ENCODE results near the gene RNF10. TPM values are rescaled to one million over a fixed set of nuclear protein-coding genes. Genes with fewer than 3 reads are reported as not detected.
"Not testable (repeated sequence)": the region's sequence is repeated elsewhere in the genome, so short reads cannot be mapped to it uniquely, and the experiment has no call there.

RNF10 gene
- total RNA-seq, 1 donor from 2014 or later = 78.6 TPM

DNA sequence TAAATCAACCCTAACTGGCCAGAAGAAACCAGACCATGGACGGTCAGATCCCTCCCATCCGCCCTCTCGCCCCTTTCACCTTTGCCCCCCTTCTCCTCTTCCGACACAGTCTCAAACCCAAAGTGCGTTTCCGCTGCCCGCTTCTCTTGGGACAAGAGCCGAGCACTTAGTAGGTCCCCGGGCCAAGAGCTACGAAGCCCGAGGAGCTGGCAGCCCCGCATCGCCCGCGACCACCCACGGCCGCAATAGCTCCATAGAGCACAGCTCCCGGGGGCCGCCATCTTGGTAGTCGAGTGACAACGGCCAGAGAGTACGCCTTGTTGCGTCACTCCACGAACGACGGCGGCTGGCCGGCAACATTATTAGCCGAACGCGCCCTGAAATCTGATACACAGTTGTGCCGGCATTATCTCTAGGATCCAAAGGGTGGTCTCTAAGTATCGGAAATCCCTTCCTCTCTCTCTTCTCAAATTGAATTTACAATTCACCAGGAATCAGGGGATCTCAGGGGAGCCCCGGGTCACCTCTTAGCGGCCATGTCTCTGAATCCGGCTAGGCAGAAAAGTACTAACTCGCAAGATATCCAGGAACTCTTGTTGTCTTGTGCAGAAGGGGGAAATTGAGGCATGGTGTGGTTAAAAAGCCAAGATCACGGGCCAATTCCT, 5.2 kb upstream of the RNF10 start, which contains the start of gene COQ5:
Gene COQ5 (minus strand): TSS at position 298 of the 665 bp plus-strand sequence. CDS start 17 bp downstream, at position 281.
- DNase-seq (ENCODE audit: low read depth in 2 of 2) = peak; percentile 82 to 91

DNA sequence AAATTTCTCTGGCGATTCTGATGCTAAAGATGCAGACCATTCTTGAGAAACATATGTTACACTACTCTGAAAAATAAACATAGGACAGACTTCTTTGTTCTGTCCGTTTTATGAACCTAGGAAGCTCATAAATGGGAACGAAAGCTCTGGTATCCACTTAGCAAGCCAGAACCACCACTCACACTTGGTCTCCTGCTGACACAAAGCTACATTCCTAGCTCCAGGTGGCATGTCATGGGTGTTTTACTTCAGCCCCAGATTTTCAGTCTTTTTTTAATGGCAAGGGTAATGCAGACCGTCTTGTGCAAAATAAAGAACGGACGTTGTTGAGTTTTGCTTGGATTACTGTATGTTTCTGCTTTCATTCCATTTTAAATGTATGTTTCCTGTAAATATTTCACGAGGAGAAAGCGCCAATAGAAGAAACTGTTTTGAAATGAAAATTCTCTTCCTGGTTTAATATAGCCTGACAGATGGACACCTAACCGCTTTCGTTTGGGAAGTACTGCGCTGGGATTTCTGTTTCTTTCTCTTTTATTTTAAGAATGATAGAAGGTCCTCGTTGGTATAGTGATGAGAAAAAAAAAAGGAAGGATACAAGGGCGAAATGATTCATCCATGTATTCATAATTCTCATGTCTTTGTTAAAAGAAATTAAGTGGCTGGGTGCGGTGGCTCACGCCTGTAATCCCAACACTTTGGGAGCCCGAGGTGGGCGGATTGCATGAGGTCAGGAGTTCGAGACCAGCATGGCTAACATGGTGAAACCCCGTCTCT, 4.3 kb upstream of the RNF10 start:
- peak; percentile 40 to 67 for DNase-seq (ENCODE audit: low read depth in 2 of 2)

DNA sequence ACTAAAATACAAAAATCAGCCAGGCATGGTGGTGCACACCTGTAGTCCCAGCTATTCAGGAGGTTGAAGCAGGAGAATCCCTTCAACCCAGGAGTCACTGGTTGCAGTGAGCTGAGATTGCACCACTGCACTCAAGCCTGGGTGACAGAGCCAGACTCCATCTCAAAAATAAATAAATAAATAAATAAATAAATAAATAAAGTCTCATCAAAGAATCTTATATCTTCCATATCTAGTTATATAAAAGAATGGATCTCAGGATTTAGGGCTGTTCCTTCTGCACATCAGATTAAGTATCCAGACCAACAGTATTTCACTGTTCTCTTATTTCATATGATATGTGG, 3.8 kb upstream of the RNF10 start:
- not testable (repeated sequence) for DNase-seq (ENCODE audit: low read depth in 2 of 2)

DNA sequence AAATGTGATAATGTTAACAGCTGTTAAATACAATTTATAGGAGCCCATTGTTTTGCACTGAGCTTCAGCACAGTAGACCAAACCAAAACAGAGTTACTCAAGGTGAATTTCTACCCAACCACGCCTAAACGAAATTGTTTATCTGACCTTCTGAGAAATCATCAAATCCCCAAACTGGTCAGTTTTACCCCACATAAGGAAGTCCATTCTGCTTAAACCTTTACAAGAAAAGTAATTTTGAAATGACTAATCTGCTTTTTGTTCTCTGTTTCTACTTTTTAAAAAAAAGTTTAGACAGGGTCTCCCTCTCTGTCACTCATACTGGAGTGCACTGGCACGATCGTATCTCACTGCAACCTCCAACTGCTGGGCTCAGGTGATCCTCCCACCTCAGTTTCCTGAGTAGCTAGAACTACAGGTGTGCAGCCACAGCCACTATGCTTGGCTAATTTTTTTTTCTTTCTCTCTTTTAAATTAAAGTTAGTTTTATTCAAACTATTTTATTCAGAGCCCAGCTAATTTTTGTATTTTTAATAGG, 1.4 kb upstream of the RNF10 start:
- DNase-seq (ENCODE audit: low read depth in 2 of 2) = no peak

DNA sequence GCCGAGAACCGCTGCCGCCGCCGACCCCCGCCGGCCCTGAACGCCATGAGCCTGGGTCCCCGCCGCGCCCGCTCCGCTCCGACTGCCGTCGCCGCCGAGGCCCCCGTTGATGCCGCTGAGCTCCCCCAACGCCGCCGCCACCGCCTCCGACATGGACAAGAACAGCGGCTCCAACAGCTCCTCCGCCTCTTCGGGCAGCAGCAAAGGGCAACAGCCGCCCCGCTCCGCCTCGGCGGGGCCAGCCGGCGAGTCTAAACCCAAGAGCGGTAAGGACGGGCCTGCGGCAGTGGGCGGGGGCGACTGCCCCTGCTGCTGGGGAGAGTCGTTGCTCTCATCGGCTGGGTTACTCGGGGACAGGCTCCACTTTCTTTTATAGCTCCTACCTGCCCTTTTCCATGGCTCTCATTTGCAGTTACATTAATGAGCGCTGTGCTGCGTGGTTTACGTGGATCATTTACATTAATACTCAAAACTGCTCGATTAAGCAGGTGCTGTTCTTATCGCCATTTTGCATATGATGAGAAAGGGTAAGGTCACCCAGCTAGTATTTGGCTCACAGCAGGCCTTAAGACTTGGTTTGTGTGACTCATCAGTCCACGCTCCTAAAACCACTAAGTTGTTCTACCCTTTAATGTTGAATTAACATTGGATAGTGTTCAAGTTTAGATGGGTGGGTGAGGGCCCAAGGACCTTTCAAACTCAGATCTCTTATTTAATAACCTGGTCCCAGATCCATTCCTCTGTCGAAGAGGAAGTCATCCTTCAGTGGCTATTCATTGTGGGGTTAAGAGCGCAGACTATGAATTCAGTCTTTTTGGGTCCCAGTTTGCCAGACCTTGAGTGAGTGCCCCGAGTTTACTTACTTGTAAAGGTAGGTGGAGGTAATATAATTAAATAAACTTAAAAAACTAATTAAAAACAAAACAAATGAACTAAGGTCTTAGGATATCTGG, 823 bp downstream of the RNF10 start:
- peak in 1 of 2 donors; percentile 75 for DNase-seq (ENCODE audit: low read depth in 2 of 2)

DNA sequence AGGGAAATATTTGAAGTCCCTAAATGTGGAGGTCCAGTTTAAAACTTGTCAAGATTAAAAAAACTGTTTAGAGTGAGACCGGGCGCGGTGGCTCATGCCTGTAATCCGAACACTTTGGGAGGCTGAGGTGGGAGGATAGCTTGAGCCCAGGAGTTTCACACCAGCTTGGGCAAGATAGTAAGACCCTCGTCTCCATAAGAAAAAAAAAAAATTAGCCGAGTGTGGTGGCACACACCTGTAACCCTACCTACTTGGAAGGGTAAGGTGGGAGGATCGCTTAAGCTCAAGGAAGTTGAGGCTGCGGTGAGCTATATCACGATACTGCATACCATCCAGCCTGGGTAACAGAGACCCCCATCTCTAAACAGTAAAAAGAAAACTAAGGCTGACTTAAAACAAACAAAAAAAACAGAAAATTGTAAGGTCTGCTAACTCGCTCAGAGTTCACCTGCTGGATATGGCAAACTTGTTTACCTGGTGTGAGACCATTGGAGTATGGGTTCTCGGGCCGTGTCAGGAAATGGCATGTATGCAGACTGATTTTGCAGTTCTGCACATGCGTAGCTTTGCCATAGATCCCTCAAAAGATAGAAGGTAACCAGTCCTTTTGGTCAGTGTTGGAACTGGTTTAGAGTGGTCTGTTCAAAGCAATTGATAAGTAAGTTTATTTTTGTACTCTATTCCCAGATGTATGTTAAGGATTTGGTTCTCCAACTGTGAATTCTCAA, 2.1 kb downstream of the RNF10 start:
- DNase-seq (ENCODE audit: low read depth in 2 of 2) = peak in 1 of 2 donors; percentile 25

DNA sequence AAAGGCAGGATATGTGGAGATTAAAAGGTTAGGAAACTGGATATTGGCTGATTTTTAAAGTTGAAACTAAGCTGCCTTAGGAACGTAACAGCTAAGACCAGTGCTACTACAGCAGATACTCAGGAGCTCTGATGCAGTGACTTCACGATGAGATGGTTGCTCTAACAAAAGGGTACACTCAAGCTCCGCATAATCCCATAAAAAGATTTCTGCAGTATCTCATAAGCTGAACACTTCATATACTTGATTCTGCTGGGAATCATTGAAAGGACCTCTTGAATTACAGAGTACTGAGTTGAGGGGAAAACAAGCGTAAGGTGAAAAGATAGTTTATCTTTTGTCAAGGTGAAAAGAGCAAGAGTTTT, 3.7 kb downstream of the RNF10 start:
- DNase-seq (ENCODE audit: low read depth in 2 of 2) = no peak

DNA sequence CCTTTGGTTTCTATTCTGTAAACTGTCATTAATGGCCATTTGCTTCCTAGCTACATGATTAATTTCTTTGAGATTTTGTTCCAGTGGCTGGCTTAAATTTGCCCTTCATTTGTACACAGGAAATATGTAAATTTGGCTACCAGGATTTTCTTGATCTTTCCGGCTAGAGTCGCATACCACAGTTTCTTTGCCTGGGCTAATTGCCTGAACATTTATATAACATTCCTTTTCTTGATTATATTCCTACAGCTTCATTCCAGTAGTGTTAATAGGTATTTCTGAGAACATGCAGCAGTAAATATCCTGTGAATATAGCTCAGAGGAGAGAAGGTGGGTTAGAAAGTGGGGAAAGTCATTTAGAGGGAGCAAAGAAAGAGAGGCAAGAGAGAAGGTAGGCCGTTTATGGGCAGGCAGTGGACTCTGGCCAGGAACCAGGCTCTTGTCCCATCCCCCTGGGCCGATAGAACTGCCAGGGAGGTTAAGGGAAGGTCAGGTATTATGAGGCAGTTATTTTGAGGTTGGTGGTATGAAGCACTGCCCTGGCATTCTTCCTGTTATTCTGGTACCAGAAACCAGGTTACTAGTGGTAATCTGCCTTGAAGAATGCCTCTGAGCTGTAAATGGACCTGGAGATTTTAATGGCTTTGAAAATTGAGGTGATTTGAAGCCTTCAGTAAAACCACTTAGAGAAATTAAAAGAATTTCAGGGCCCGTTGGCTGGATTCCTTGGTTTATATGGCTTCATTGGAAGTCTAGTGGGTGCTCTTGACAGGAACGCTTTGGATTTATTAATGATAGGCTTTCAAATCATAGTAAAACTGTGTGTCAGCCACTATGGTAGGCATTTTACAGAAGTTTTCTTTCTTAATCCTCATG, 4.4 kb downstream of the RNF10 start:
- peak; percentile 32 to 84 for DNase-seq (ENCODE audit: low read depth in 2 of 2)

DNA sequence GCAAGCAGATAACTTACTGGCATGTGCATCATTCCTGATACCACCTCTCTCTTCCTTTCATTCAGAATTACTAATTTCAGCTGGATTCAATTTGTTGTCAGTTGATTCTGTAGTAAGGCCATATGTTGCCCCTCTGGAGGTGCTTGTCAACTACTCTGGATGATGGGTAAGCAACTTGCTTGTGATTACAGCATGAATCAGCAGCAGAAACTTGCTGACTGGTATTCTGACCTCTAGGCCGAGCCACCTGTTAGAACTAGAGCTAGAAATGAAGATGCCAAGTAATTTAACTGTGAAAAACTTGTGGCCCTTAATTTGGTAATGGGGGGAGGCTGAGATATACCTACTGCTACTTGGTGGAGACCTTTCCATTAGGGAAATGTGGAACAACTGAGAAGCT, 5.1 kb downstream of the RNF10 start:
- DNase-seq (ENCODE audit: low read depth in 2 of 2) = peak in 1 of 2 donors; percentile 28

DNA sequence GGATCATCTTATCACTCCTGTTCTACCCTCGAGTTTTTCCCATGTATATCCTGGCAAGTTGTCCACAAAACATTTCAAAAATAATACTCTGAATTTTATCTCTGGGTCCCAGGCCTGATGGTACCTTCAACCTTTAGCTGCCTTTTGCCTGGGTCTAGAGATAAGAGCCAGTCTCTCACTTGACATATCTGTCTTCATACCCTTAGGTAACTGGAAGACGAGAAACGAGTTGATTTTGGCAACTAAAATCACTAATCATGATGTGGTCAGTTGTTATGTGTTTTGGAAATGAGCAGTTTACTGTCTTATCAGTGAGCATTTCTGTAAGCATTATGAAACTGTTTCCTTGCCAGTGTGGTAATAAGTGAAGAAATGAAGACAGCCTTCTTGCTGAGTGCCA, 6.3 kb downstream of the RNF10 start:
- peak in 1 of 2 donors; percentile 39 for DNase-seq (ENCODE audit: low read depth in 2 of 2)

DNA sequence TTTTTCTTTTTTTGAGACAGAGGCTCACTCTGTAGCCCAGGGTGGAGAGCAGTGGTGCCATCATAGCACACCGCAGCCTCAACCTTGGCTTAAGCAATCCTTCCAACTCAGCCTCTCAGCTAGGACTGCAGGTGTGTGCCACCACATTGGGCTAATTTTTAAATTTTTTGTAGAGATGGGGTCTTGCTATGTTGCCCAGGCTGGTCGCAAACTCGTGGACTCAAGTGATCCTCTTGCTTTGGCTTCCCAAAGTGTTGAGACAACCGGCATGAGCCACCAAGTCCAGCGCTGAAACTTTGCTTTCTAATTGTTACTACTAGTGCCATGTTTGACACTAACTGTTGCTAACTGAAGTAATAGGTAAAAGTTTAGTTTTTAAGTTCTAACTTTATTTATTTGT, 8.0 kb downstream of the RNF10 start:
- no peak for DNase-seq (ENCODE audit: low read depth in 2 of 2)

DNA sequence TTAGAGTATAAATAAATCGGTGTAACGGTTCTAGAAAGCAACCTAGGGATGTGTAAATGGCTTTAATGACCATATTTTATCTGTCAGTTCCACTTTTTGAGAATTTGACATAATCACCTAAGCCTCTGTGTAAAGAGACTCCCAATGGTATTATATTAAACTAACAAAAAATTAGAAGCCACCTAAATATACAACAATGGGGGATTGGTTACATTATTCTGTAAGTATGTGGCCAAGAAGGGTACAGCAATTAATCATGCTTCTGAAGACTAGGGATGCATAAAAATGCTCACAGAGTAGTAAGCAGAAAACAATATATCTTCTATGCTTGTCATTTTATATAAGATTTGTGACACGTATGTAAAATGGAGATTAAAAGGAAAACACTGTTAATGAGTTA, 10.5 kb downstream of the RNF10 start:
- DNase-seq (ENCODE audit: low read depth in 2 of 2) = no peak

DNA sequence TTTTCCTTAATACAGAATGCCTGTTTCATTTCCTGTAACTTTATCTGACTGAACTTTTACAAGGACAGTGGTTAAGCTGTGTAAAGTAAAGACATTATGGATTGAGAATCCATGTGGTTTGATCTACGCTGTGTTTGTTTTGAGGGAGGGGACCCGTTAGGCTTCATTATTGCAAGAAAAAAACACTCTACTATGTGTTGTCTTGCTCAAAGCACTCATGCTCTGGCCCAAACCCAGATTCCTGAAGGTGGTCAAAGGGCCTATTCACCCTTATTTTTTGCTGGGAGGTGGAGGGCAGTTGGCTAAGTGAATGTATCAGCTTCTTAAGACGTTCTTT, 11.9 kb downstream of the RNF10 start:
- DNase-seq (ENCODE audit: low read depth in 2 of 2) = no peak

DNA sequence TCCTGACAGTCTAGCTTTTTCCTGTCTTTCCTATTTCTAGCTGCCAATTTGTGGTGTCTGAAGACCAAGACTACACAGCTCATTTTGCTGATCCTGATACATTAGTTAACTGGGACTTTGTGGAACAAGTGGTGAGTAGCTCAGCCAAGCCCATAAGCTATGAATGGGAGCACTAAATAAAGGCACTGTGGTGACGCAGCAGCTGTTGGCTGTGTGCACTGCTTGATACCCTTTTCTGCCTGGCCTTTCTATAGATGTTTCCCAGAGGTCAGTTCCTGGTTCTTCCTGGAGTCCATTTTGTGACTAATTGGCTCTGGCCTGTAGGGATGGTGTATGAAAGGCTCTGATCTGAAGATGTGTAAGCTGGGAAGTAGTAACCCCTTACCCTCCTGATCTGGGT, 20.5 kb downstream of the RNF10 start:
- no peak for DNase-seq (ENCODE audit: low read depth in 2 of 2)

DNA sequence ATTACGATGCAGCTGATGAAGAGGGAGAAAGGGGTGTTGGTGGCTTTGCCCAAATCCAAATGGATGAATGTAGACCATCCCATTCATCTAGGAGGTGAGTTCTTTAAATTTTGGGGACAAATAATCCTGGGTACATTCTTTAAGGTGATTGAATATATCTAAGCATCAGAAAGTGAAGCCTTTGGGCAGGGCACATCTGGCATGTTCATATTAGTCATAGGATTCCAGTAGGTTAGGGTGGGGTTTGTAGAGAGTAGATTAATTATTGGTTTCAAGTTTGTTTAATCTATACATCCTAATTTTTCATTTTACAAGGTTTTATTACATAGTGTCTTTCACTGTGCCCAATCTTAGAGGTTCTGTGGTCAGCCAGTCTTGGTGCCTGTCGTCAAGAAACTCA, 23.4 kb downstream of the RNF10 start:
- DNase-seq (ENCODE audit: low read depth in 2 of 2) = no peak

DNA sequence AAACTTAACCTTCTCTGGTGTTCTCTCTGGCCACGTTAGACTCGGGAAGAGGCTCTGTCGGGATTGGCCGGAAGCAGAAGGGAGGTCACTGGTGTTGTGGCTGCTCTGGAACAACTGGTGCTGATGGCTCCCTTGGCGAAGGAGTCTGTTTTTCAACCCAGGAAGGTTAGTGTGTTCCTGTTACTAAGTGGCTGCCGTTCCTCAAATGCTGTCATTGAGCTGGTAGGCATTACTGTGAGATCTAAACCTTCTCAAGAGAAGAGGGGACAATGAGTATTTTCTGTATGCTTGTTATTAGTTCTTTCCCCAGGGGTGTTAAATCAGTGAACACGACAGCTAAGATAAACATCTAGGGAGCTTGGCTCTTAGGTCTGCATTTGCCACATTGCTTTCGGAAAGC, 28.8 kb downstream of the RNF10 start:
- DNase-seq (ENCODE audit: low read depth in 2 of 2) = peak in 1 of 2 donors; percentile 20

DNA sequence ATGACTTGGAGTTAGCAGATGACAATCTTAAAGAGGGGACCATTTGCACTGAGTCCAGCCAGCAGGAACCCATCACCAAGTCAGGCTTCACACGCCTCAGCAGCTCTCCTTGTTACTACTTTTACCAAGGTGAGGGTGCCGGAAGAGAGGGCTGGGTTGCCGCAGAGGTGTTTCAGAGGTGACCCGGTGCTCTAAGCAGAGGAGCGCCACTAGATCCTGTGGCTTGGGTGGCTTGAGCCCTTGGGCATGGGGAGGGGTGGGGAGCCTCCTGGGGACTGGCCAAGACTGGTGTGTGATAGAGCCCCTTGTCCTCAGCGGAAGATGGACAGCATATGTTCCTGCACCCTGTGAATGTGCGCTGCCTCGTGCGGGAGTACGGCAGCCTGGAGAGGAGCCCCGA, 29.3 kb downstream of the RNF10 start:
- no peak for DNase-seq (ENCODE audit: low read depth in 2 of 2)

DNA sequence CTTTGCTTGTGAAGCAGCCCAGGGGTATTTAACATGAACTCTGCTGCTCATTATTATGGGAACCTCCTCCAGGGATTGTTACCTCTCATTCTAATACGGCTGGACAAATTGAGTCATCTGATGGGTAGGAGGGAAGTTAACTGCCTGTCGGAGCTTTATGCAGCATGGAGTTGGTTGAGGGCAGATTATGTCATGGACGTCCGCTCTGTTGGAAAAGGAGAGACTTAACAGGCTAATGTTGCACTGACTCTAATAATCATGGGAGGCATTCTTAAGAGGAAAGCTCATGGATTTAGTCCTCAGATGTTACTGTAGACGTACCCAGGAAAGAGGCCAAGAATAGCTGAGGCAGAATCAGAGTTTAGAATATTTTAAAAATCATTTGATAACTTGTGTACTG, 37.1 kb downstream of the RNF10 start:
- DNase-seq (ENCODE audit: low read depth in 2 of 2) = no peak

DNA sequence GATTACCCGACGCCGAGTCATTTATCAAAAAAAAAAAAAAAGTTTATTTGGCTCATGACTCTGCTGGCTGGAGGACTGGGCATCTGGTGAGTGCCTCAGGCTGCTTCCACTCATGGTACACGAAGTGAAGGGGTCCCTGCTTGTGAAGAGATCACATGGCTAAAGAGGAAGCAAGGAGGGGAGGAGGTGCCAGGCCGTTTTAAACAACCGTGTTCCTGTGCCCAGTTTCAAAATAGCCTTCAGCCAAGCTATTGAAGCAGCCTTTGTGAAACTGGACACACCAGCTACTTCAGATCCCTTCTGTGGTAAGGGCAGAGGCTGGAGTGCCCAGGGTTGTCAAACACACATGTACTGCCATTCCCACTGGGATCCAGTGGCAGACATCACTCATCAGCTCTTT, 39.4 kb downstream of the RNF10 start:
- DNase-seq (ENCODE audit: low read depth in 2 of 2) = no peak

DNA sequence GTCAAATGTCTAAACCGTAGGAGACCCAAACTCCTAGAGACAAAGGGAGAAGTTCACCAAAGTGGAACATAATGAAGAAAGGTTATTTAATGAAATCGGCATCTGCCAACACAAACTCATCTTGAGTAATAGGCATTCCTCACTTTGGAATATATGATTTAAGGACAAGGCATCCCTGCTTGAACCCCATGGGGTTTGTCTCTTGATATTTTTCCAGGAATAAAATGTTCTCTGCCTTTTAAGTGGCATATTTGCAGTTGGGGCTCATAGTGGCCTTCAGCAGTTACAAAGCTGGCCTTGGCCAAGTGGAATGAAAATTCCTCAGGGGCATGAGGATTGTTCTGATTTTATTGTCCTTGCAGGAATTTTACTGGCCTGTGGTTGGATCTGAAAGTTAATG, 40.0 kb downstream of the RNF10 start:
- no peak for DNase-seq (ENCODE audit: low read depth in 2 of 2)

Data from dermis microvascular lymphatic vessel endothelial cell (primary cell).